Uterus (tissue), 2 donors: ENCODE results near the gene MRPS35.

ENCODE experiments used
- POLR2A ChIP-seq, 2 donors: fragments of 450-650 bp; IDR thresholded peaks; one replicate each; pipeline ENCODE4 v1.6.1; 2016; ENCODE audit warnings: antibody characterized with exemption in 2 of 2, mild to moderate bottlenecking in 1 of 2, moderate library complexity in 1 of 2
- TF ChIP-seq, protein P1 (sequence below), 4 experiments: fragments of 200-600 bp in 2 of 4; fragments of 450-650 bp in 2 of 4; sonication (generic) in 2 of 4; IDR thresholded peaks; one replicate each; pipeline ENCODE4 v1.5.1; 2016 to 2019; ENCODE audit warnings: antibody characterized with exemption in 4 of 4, mild to moderate bottlenecking in 2 of 4, moderate library complexity in 1 of 4

DNA sequence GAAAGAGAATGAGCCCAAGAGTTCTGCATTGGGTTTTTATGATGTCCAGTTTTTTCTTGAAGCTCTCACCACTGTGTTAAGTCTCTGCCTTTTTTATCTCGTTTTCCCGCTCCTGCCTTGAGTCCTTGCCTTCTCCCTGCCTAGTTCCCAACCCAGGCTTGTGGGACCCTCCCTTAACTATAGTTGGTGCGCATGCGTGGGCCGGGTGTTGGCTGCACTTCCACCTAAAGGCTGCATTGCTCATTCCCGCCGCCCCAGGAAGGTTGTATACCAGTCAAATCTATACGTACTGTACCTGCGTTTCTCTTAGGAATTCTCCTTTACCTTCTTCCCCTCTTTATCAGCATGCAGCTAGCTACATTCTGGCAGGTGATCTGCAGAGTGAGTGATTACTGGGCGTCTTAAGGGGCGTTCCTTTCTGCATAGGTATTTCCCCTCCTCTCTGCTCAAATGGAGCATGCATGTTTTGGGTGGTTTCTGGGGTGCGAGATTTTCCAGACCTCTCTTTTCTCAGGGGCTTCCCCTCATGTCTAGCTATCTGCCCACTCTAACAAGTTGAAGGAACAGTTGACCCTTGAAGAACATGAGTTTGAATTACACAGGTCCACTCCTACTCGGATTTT is 21.0 kb upstream of the MRPS35 start:
- TF ChIP-seq, protein P1, sequence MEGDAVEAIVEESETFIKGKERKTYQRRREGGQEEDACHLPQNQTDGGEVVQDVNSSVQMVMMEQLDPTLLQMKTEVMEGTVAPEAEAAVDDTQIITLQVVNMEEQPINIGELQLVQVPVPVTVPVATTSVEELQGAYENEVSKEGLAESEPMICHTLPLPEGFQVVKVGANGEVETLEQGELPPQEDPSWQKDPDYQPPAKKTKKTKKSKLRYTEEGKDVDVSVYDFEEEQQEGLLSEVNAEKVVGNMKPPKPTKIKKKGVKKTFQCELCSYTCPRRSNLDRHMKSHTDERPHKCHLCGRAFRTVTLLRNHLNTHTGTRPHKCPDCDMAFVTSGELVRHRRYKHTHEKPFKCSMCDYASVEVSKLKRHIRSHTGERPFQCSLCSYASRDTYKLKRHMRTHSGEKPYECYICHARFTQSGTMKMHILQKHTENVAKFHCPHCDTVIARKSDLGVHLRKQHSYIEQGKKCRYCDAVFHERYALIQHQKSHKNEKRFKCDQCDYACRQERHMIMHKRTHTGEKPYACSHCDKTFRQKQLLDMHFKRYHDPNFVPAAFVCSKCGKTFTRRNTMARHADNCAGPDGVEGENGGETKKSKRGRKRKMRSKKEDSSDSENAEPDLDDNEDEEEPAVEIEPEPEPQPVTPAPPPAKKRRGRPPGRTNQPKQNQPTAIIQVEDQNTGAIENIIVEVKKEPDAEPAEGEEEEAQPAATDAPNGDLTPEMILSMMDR (IDR thresholded peaks at IDR 0.05), result no peak
- no peak for TF ChIP-seq POLR2A (IDR thresholded peaks at IDR 0.05)
